Vagina (tissue), 2 donors: ENCODE measurements around the gene CMPK2. TPM values are rescaled to one million over a fixed set of nuclear protein-coding genes. Genes with fewer than 3 reads are reported as not detected.

Experiments
- DNase-seq, 2 donors: peaks; one replicate each; pipeline ENCODE4 v3.0.0-alpha.2; 2017; ENCODE audit errors: extremely low spot score in 2 of 2
- H3K27ac ChIP-seq: fragments of 200-600 bp; sonication (generic); one replicate; pipeline ENCODE4 v1.5.1; 2019
- H3K27me3 ChIP-seq: fragments of 200-600 bp; sonication (generic); one replicate; pipeline ENCODE4 v1.5.1; 2019
- H3K36me3 ChIP-seq, 2 donors: fragments of 200-600 bp; sonication (generic); one replicate each; pipeline ENCODE4 v1.5.1; 2017 to 2019
- H3K4me1 ChIP-seq: fragments of 200-600 bp; sonication (generic); one replicate; pipeline ENCODE4 v1.5.1; 2019
- H3K4me3 ChIP-seq, 2 donors: fragments of 200-600 bp; sonication (generic); 1 replicate in 1 of 2; 2 replicates in 1 of 2; pipeline ENCODE4 v1.5.1; 2016 to 2019
- H3K9me3 ChIP-seq: fragments of 200-600 bp; sonication (generic); one replicate; pipeline ENCODE4 v1.5.1; 2019
- CTCF ChIP-seq, 3 experiments: fragments of 450-650 bp in 2 of 3; fragments of 200-600 bp in 1 of 3; sonication (generic) in 1 of 3; IDR thresholded peaks; one replicate each; pipeline ENCODE4 v1.5.1; 2017 to 2019; ENCODE audit warnings: antibody characterized with exemption in 3 of 3, mild to moderate bottlenecking in 2 of 3, moderate library complexity in 2 of 3
- POLR2A ChIP-seq, 2 donors: fragments of 450-650 bp; IDR thresholded peaks; one replicate each; pipeline ENCODE4 v1.6.1; 2017; ENCODE audit warnings: antibody characterized with exemption in 2 of 2, mild to moderate bottlenecking in 2 of 2, moderate library complexity in 2 of 2
- POLR2AphosphoS5 ChIP-seq, 2 donors: sonication (generic); formaldehyde crosslinking; IDR thresholded peaks; one replicate each; pipeline ENCODE4 v1.9.0; 2017; ENCODE audit warnings: antibody characterized with exemption in 2 of 2, mild to moderate bottlenecking in 2 of 2, low read depth in 1 of 2; ENCODE audit not compliant: insufficient read depth in 1 of 2
- intact Hi-C: fragments of 100-400 bp; cut with DNase I; formaldehyde crosslinking; loops from one replicate; pipeline ENCODE4 v1.15.1; 2023
- total RNA-seq: library from RNA; depleted of rRNA; stranded (reverse); fragments of >200 nt; gene quantifications from one replicate; pipeline ENCODE4 v1.2.3, GENCODE V29; 2016

The CMPK2 gene
- total RNA-seq, 1 donor from 2014 or later: 5.6 TPM

- Histone ChIP-seq H3K36me3 (peaks cover 0 to 38% of the 10 kb centered on the region in 2 donors), H3K9me3 (peaks cover 60% of the 10 kb centered on the region), H3K4me1 (no peaks in the 10 kb centered on the region), H3K27ac (no peak overlapping the region), H3K27me3 (no peaks in the 10 kb centered on the region), H3K4me3 (no peak overlapping the region)
- intact Hi-C loops: no loop called here
- no peak for DNase-seq
- TF ChIP-seq POLR2A (IDR thresholded peaks at IDR 0.05) (no peak), CTCF (IDR thresholded peaks at IDR 0.05) (no peak), POLR2AphosphoS5 (IDR thresholded peaks at IDR 0.05; ENCODE audit: insufficient read depth in 1 of 2, low read depth in 1 of 2) (no peak)
Observed at GRCh38 chr2:6845312-6845711, 20.4 kb downstream of the CMPK2 start.

GRCh38 chr2:6841537-6842287 is 24.0 kb downstream of the CMPK2 start:
- H3K27ac ChIP-seq: no peak overlapping the region
- H3K9me3 ChIP-seq: peaks cover 40% of the 10 kb centered on the region
- no peaks in the 10 kb centered on the region for H3K27me3 ChIP-seq
- H3K4me3 ChIP-seq: no peak overlapping the region
- no peaks in the 10 kb centered on the region for H3K4me1 ChIP-seq
- intact Hi-C loops: no loop called here
- peaks cover 0 to 9% of the 10 kb centered on the region in 2 donors for H3K36me3 ChIP-seq
- TF ChIP-seq CTCF (IDR thresholded peaks at IDR 0.05) (no peak), POLR2AphosphoS5 (IDR thresholded peaks at IDR 0.05; ENCODE audit: insufficient read depth in 1 of 2, low read depth in 1 of 2) (no peak), POLR2A (IDR thresholded peaks at IDR 0.05) (no peak)
- DNase-seq: no peak

GRCh38 chr2:6838673-6839319 is 26.9 kb downstream of the CMPK2 start:
- H3K27me3 ChIP-seq: no peaks in the 10 kb centered on the region
- H3K36me3 ChIP-seq: peaks cover 0 to under 1% of the 10 kb centered on the region in 2 donors
- H3K4me3 ChIP-seq: no peak overlapping the region
- no peak for DNase-seq
- no peak overlapping the region for H3K27ac ChIP-seq
- H3K4me1 ChIP-seq: no peaks in the 10 kb centered on the region
- TF ChIP-seq CTCF (IDR thresholded peaks at IDR 0.05) (no peak), POLR2AphosphoS5 (IDR thresholded peaks at IDR 0.05; ENCODE audit: insufficient read depth in 1 of 2, low read depth in 1 of 2) (no peak), POLR2A (IDR thresholded peaks at IDR 0.05) (no peak)
- intact Hi-C loops: no loop called here
- H3K9me3 ChIP-seq: peaks cover 11% of the 10 kb centered on the region

GRCh38 chr2:6835467-6835866 is 30.2 kb downstream of the CMPK2 start:
- DNase-seq: no peak
- Histone ChIP-seq H3K9me3 (no peaks in the 10 kb centered on the region), H3K4me1 (no peaks in the 10 kb centered on the region), H3K4me3 (no peak overlapping the region), H3K27ac (no peak overlapping the region), H3K36me3 (no peaks in the 10 kb centered on the region), H3K27me3 (no peaks in the 10 kb centered on the region)
- TF ChIP-seq POLR2AphosphoS5 (IDR thresholded peaks at IDR 0.05; ENCODE audit: insufficient read depth in 1 of 2, low read depth in 1 of 2) (no peak), CTCF (IDR thresholded peaks at IDR 0.05) (no peak), POLR2A (IDR thresholded peaks at IDR 0.05) (no peak)
- intact Hi-C loops: no loop called here

GRCh38 chr2:6834163-6834562 is 31.5 kb downstream of the CMPK2 start:
- DNase-seq: no peak
- no peak for TF ChIP-seq CTCF (IDR thresholded peaks at IDR 0.05)
- intact Hi-C loops: no loop called here
- Histone ChIP-seq H3K36me3 (no peaks in the 10 kb centered on the region), H3K4me3 (no peak overlapping the region), H3K4me1 (no peaks in the 10 kb centered on the region), H3K27ac (no peak overlapping the region), H3K9me3 (no peaks in the 10 kb centered on the region), H3K27me3 (no peaks in the 10 kb centered on the region)
